ENCODE measurements around the gene KMT2E.

The KMT2E gene

GRCh38 chr7:105013816-105014692, at the start of gene KMT2E:
TSS of gene KMT2E (plus strand) at chr7:105014205. CDS start at chr7:105040953, 26,748 bp downstream.
- TF ChIP-seq CTCF (IDR thresholded peaks at IDR 0.05; ENCODE audit: extremely low read depth, insufficient read depth, missing control alignments) = no peak
- DNase-seq (ENCODE audit: low spot score) = peak; percentile 81
- in situ Hi-C loops (cut with MboI; ENCODE audit: low pct_unique_long_range_greater_than_20kb, low sequenced_read_pairs, unreplicated experiment) = no loop called here

GRCh38 chr7:104964626-104965236, 49.3 kb upstream of the KMT2E start:
- no peak for TF ChIP-seq CTCF (IDR thresholded peaks at IDR 0.05; ENCODE audit: extremely low read depth, insufficient read depth, missing control alignments)
- DNase-seq (ENCODE audit: low spot score) = no peak
- in situ Hi-C loops (cut with MboI; ENCODE audit: low pct_unique_long_range_greater_than_20kb, low sequenced_read_pairs, unreplicated experiment) = no loop called here

GRCh38 chr7:104966022-104966421, 48.0 kb upstream of the KMT2E start:
- in situ Hi-C loops (cut with MboI; ENCODE audit: low pct_unique_long_range_greater_than_20kb, low sequenced_read_pairs, unreplicated experiment) = no loop called here
- TF ChIP-seq CTCF (IDR thresholded peaks at IDR 0.05; ENCODE audit: extremely low read depth, insufficient read depth, missing control alignments) = no peak
- no peak for DNase-seq (ENCODE audit: low spot score)

- TF ChIP-seq CTCF (IDR thresholded peaks at IDR 0.05; ENCODE audit: extremely low read depth, insufficient read depth, missing control alignments) = no peak
- in situ Hi-C loops (cut with MboI; ENCODE audit: low pct_unique_long_range_greater_than_20kb, low sequenced_read_pairs, unreplicated experiment) = no loop called here
Observed at GRCh38 chr7:104967088-104967487, 46.9 kb upstream of the KMT2E start.

GRCh38 chr7:104967595-104967994, 46.4 kb upstream of the KMT2E start:
- no peak for DNase-seq (ENCODE audit: low spot score)

More at GRCh38 chr7:104967088-104967487, 46.9 kb upstream of the KMT2E start:
- no peak for DNase-seq (ENCODE audit: low spot score)

GRCh38 chr7:104968648-104969047, 45.4 kb upstream of the KMT2E start:
- TF ChIP-seq CTCF (IDR thresholded peaks at IDR 0.05; ENCODE audit: extremely low read depth, insufficient read depth, missing control alignments) = no peak
- DNase-seq (ENCODE audit: low spot score) = no peak
- in situ Hi-C loops (cut with MboI; ENCODE audit: low pct_unique_long_range_greater_than_20kb, low sequenced_read_pairs, unreplicated experiment) = no loop called here

More at GRCh38 chr7:104967595-104967994, 46.4 kb upstream of the KMT2E start:
- in situ Hi-C loops (cut with MboI; ENCODE audit: low pct_unique_long_range_greater_than_20kb, low sequenced_read_pairs, unreplicated experiment) = no loop called here
- TF ChIP-seq CTCF (IDR thresholded peaks at IDR 0.05; ENCODE audit: extremely low read depth, insufficient read depth, missing control alignments) = no peak
